Esophagus mucosa (tissue), 1 donor: ENCODE measurements around the gene GIGYF1. TPM values are rescaled to one million over a fixed set of nuclear protein-coding genes. Genes with fewer than 3 reads are reported as not detected.
"Not testable (repeated sequence)": the region's sequence is repeated elsewhere in the genome, so short reads cannot be mapped to it uniquely, and the experiment has no call there.

Source experiments
- ATAC-seq: fragments of 200-7000 bp; cut with Tn5 transposase; one replicate; pipeline ENCODE4 v1.9.1; 2020
- total RNA-seq: library from RNA; stranded (reverse); gene quantifications from one replicate; pipeline ENCODE4 v1.2.4, GENCODE V29; 2023
- donor health status: DM: yes; HTN: yes; CAD: no.

GIGYF1 gene
- total RNA-seq, 1 donor from 2014 or later = 10.4 TPM

DNA sequence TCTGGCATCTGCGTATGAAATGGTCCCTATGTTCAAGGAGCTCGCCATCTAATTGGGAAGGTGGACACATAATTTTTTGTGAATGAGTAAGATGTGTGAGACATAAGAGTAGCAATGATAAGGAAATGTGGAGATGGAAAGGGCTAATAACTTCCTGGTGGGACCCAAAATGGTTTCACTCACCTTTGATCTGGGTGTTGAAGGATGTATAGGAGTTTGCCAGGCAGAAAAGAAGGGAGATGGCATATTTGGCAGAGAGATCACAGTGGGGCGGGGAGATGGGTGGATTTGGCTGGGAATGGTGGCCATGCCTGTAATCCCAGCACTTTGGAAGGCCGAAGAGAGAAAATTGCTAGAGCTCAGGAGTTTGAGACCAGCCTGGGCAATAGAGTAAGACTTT, 16.4 kb upstream of the GIGYF1 start:
- ATAC-seq = no peak

DNA sequence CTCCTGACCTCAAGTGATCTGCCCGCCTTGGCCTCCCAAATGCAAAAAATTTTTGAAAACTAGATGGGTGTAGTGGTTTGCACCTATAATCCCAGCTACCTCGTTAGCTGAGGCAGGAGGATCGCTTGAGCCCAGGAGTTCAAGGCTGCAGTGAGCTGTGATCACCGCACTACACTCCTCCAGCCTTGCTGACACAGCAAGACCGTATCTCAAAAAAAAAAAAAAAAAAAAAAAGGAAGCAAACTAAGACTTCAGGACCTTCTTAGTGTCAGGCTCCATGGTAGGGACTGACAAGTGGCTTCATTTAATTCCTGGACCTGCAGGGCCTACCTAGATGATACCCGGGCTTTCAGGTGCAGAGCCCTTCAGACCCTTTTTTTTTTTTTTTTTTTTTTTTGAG, 14.3 kb upstream of the GIGYF1 start:
- ATAC-seq = no peak

DNA sequence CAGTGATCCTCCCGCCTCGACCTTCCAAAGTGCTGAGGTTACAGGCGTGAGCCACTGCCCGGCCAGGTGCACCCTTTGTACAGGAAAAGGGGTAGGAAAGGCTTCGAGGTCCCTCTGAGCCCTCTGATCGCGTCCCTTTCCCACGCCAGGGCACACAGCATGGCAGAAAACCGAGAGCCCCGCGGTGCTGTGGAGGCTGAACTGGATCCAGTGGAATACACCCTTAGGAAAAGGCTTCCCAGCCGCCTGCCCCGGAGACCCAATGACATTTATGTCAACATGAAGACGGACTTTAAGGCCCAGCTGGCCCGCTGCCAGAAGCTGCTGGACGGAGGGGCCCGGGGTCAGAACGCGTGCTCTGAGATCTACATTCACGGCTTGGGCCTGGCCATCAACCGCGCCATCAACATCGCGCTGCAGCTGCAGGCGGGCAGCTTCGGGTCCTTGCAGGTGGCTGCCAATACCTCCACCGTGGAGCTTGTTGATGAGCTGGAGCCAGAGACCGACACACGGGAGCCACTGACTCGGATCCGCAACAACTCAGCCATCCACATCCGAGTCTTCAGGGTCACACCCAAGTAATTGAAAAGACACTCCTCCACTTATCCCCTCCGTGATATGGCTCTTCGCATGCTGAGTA, 12.7 kb upstream of the GIGYF1 start:
- no peak for ATAC-seq

DNA sequence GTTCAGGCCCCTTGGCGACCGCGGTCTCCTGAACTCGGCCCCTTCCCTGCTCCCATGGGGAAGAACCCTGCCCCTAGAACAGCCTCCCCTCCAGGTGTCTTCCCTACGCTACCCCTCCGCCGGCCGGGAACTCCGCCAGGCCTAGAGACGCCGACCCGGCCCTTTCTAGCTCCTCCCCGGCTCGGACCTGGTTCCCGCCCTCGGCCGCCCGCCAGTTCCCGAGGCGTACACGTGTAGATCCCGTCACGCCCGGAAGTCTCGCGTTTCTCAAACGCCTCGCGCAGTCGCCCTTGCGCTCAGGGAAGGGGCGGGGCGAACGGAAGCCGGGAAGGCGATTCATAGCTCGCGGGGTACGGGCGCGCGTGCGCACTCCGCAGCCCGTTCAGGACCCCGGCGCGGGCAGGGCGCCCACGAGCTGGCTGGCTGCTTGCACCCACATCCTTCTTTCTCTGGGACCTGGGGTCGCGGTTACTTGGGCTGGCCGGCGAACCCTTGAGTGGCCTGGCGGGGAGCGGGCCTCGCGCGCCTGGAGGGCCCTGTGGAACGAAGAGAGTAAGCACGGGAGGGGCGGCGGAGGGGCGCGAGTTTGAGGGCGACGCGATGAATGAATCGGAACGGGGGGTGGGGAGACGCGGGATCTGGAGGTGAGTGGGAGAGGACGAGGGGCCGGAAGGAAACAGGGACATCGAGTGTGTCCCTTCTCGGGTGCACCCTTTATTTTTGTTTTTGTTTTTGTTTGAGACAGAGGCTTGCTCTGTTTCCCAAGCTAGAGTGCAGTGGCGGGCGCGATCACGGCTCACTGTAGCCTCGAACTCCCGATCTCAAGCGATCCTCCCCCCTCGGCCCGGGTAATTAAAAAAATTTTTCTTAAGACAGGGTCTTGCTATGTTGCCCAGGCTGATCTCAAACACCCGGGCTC, 12.0 kb upstream of the GIGYF1 start, which contains the start of gene POP7:
TSS of gene POP7 (plus strand) at position 369 of the 919 bp plus-strand sequence. CDS start 710 bp downstream, outside the sequence.
- peak; percentile 98 for ATAC-seq

DNA sequence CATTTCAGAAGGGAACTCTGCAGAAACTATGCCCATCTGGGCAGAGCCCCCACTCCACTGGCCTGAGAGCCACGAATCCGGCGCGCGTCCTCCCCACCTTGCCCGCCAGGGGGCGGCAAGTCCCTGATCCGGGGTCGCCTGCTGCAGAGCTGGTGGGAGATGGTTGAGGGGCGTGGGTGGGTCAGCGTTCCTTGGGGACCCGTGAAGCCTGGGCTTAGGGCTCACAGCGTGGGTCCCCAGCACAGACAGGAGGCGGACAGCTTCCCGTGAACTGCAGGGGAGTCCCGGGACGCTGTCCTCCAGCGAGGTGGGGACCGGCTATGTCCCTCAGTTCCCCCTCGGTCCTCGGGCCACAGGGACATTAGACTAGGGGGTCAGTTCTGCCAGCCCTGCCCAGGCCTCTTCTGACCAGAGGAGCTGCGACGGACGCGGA, 11.3 kb upstream of the GIGYF1 start:
- peak; percentile 58 for ATAC-seq

DNA sequence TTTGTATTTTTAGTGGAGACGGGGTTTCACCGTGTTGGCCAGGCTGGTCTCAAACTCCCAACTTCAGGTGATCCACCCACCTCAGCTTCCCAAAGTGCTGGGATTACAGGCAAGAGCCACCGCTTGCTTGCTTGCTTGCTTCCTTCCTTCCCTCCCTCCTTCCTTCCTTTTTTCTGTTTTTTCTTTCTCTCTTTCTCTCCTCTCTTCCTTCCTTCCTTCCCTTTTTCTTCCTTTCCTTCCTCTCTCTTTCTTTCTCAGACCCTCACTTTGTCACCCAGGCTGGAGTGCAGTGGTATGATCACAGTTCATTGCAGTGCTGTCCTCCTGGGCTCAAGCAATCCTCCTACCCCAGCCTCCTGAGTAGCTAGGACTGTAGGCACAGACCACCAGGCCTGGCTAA, 7.0 kb upstream of the GIGYF1 start:
- not testable (repeated sequence) for ATAC-seq

DNA sequence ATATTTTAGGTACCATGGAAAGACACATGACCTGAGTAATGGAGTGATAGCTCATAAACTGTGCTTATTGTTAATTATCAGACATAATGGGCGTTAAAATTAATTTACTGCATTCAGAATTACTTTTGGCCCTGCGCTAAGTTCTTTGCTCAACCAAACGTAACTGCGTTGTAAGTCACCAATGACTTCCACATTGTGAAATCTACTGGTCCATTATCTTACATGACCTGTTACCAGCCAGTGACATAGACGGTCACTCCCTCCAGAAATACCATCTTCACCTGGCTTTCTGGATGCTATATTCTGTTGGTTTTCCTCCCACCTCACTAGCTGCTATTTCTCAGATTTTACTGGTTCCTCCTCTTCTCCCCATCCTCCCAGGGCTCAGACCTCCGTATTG, 5.0 kb upstream of the GIGYF1 start:
- ATAC-seq = no peak

DNA sequence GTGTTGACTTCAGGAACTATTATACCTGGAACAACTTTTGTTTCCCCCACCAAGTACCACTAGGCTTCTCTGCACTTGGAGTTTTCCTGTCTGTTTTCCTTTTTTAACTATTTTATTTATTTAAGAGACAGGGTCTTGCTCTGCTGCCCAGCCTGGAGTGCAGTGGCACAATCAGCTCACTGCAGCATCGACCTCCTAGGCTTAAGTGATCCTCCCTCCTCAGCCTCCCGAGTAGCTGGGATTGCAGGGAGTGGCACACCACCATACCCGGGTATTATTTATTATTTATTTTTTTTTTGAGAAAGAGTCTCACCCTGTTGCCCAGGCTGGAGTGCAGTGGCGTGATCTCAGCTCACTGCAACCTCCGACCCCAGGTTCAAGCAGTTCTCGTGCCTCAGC, 2.1 kb upstream of the GIGYF1 start:
- no peak for ATAC-seq

DNA sequence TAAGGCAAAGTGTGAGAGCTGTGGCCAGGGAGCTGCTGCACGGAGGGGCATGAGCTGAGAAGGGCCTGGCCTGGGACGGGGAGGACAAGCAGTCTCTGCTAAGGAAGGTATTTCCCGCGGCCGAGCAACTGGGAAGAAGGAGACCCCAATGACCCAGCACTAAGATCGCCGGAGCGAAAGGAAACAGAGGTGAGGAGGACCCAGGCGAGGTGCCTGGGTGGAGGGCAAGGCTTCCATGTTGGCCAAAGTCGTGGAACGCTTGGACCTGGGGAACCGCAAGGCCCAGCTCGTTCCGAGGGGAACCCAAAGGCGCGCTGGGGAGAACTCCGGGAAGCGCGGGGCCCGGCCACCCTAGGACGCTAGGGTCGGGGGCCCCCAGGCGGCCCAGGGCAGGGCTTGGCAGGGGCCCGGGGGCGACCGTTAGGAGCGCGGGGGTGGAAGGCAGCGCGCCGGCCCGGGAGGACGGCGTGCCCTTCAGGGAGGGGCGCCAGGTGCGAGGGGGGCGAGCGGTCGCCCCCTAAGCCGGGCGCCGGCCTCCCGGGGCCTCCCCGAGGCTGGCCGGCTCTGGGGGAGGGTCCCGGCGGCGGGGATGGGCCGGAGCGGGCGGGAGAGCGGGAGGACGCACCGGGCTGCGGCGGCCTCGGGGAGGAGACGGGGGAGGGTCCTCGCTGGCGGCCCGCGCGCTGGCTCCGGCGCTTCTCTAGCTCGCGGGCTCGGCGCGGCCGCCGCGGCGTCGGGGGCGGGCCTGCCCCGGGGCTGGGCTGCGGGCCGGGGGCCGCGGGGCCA, 545 bp downstream of the GIGYF1 start:
- peak; percentile 33 for ATAC-seq

DNA sequence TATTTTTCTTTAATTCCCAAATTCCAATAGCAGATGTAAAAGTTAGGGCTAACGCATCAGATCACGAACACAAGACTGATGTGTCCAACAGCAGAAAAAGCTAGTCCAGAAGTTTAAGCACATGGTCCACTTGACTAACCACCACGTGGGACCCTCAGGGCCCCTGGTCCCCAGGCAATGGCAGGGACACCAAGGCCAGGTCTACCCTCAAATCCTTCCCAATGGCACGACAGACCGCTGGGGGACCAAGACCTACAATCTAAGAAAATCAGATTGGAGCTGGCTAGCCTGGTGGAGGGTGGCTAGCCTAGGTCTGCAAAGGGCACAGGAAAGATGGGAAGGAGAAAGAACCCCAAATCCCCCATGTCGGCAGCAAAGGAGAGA, 1.5 kb downstream of the GIGYF1 start:
- no peak for ATAC-seq

DNA sequence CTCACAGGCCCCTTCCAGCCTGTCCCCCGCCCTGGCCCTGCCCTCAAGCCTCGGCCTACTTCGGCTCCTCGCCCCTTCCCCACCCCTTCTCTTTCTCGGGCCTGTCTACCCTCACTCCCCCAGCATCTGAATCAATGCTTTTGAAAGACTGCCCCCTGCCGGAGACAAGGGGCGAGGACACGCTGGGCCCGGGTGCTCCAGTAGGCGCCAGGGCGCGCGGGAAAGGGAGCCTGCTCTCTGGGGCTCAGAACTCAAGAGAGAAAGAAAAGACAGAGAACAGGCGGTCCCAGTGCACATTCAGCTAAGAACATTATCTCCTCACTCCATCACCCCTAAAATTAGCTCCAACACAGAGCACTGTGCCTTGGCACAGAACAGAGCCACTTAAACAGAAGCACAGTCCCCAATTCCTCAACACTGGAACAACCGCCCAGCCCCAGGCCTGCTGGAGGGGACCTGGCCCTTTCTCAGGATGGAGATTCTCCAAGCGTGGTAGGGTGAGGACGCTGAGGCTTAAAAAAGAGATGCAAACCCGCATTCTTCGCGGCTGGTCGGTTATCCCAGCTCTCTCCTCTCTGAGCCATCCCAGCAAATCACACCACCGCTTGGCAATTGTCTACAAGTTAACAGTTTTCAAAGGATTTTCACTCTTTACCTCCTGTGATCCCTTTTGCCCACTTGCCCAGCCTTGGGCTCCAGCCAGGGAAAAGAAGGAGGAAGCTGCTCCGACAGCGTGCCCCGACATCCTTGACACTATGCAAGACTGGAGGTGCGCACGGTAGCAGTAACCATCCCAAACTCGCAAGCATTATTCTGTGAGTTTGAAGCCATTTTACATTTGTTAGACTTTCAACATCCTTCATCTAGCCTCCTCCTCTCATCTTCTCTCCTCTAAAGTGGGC, 2.1 kb downstream of the GIGYF1 start:
- ATAC-seq = peak; percentile 65

DNA sequence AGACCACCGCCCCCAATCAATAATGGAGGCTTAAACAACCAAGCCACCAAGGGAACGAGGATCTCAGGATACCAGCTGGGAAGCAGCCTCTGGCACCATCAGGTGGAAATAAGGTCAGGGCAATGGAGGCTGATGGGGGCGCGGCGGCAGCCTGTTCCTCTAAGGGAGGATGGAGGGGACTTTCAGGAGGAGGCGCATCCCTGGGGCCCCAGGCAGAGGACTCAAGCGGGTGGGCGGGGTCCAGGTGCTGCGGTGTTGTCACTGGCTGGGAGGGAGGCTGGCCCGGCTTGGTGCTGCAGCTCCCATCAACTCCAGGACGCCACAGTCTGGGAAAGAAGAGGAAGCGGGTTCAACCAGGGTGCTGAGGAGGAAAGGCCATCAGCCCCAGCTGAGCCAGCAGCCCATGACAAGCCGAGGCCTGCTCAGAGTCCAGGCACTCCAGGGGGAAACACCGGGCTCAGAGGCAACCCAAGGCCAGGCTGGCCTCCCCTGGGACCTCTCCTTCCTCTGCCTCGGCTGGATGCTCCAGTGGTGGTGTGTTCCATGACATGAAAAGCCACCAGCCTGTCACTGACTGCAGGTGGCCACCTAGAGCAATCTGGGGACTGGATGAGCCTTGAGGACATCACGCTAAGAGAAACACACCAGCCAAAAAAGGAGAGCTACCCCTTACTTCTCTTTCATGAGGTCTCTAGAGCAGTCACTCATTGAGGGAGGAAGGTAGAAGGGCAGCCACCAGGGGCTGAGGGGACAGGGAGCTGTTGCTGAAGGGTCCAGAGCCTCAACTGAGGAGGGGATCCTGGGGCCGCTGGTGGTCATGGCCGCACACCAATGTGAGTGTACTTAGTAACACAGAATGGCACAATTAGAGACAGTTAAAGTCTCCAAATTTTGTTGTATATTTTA, 4.6 kb downstream of the GIGYF1 start:
- no peak for ATAC-seq

DNA sequence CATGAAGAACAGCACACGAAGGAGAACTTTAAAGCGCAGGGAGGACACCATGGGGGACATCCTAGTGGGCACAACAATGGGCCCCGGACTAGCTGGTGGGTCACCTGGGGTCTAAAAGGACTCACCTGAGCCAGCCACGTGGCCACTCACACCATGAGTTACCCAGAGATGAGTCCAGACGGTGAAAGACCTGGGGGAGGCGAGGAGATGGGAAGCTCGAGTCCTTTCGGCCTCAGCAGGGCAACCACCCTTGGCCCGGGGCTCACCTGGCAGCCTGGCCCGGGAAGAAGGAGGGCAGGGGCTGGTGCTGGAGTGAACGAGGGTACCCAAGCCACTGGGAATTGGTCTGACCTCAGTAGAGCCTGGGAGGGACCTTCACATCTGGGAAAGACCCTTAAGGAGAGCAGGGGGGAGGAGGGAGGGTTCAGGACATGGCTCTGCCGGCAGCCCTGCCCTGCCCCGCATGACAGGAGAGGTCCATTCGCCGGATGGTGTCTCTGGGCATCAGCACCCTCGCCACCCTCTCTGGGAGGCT, 5.7 kb downstream of the GIGYF1 start:
- ATAC-seq = no peak

DNA sequence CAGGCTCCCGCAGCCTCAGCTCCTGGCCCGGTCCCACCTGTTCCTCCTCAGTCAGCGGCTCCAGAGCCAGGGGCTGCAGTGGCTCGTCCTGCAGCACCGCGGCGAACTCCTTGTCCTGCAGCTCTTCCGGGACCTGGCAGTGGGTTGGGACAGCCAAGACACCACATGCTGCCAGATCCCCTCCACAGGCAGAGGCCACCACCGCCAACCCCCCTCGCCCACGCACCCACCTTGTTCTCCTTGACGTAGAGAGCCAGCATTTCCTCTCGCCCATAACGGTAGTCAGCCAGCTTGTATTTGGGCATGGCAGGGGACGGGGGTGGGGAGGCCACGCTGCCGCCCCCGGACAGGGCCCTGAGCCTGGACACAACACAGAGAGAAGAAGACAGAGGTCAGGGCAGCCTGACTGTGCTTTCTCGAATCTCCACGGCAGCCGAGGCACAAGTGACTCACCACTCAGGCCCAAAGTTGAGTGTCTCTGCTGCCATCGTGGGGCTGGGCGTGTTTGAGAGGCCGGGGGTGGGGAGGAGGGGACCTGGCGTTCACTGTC, 6.2 kb downstream of the GIGYF1 start:
- no peak for ATAC-seq

DNA sequence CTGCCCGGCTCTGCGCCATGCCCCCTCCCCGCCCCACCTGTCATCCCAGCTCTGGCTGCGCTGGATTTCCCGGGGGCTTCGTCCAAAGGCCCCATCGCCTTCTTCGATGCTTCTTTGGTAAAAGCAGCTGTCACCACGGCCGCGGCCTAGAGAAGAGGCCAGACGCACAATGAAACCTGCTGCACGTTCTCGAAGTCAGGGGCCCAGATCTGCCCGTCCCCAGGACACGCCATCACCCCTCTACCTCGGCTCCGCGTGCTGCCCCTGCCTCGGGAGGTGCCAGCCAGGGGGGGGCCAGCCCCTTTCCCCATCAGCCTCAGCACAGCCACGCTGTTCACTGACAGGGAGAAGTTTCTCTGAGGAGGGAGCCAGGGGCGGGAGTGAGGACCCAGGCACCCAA, 6.8 kb downstream of the GIGYF1 start:
- ATAC-seq = no peak

DNA sequence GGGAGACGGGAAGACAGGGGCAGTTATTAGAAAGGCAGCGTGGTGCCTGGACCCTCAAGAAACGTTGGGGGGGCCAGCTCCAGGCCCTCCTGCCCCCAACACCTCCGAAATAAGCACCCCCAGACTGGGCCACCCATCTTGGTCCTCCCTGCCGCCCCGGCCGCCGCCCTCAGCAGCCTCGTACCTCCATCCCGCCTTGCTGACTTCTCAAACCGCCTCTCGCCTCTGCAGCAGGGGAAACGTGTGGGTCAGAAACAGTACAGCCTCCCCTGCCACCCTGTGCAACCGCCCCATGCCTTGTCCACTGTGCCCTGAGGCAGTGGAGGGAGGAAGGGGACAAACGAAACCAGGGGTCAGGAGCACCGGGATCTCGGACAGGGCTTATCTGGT, 7.2 kb downstream of the GIGYF1 start:
- ATAC-seq = no peak

DNA sequence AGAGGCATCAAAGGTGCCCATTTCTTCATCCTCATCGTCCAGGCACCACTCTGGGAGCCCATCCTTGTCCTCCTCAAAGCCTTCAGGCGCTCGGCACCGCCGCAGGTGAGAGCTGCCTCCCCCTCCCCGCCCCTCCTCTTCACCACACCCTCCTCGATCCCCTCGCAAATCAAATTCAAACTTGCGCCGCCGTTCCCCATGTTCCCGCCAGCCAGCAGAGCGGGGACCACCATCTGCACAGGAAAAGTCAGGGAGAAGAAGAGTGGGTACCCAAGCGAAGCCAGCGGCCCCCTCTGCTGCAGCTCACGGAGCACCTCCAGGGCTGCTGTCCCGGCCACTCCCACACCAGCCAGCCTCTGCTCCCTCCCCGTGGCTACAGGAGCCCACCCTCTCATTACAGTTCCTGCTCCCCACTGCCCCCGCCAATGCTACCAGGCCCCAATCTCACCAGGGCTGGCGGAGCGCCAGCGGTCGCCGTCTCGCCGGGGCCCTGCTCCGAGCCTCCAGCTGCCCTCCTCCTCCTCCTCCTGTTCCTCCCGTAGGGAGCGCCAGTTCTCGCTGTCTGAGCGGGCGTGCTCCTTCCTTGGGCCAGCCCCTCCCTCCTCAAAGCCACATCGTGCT, 7.7 kb downstream of the GIGYF1 start:
- ATAC-seq = no peak

DNA sequence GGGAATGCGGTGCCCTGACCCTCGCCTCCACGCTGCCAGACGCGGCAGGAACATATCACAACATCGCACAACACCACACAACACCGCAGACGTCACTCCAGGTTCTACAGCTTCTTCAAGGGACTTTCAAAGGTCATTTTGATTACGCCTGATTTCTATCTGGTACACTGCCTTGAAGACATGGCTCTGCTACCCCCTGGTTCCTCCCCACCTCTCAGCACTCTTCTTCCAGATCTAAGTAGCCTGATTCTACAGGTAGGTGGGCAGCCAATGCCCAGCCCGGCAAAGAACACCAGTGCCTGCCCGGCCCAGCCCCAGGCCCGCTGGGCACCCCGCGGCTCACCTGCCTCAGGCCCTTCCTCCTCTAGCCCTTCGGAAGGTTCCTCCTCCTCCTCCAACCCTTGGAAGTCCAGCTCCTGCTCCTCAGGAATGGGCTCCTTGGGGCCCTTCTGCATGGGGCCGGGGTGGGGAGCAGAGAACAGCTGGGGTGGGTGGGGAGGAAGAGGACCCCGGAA, 8.4 kb downstream of the GIGYF1 start:
- no peak for ATAC-seq

DNA sequence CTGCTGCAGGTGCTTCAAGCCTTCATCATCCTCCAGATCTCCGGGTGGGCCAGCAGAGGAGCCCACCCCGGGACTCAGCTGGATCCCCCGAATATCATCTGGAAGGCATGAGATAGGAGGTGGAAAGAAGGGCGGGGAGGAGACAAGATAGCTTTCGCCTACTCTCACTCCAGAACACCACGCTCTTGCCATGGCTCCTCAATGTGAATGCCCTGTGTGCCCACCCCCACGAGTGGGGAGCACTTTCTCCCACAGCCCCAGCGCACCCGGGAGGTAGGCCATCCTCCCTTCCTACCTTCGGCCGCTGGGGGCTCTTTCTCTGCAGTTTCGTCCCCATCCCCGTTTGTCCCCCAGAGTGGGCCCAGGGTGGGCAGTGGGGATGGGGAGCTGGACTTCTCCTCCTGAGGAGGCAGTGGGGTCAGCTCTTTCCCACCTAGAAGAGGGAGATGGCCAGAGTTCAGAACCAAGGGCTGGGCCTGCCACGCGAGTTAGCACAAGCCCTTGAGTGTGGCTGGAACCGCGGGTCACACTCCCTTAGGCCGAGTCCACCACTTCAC, 8.9 kb downstream of the GIGYF1 start:
- no peak for ATAC-seq
